Measurements from ENCODE around the gene PUDP. TPM values are rescaled to one million over a fixed set of nuclear protein-coding genes. Genes with fewer than 3 reads are reported as not detected.

Gene PUDP
- total RNA-seq, 1 experiment from 2014 or later, result 20.3 TPM

DNA sequence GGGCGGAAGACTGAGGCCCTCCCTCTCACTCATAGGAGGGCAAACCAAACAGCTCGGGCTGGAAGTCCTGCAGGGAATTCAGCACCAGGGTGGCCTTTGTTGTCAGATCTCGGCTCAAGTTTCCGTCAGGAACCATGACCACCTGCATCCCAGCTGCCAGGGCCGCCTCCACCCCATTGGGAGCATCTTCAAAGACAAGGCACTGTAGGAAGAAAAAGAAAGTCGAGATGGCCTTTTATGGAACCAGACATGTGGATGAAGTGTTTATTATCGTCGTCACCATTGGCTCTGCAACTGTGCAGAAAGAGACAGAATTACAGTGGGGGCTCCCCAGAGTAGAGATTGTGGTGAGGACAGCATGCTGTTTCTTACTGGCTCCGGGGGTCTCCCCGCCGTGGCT lies 97.7 kb downstream of the PUDP start:
- intact Hi-C loops (cut with micrococcal nuclease), result no loop called here
- BruUV-seq (replicated peaks), result no TSS peak
- no peaks in the 10 kb centered on the region for H3K9me3 ChIP-seq (ENCODE audit: control insufficient read depth in 1 of 2, insufficient read depth in 1 of 2, low read depth in 1 of 2, low read length in 2 of 2)
- ChIA-PET CTCF (no interaction called here), POLR2A (no interaction called here), RAD21 (ENCODE audit: low non-redundant PET in 1 of 2, low total read pairs in 2 of 2, uncharacterized antibody in 2 of 2, unreplicated experiment in 2 of 2) (no interaction called here)
- no peaks in the 10 kb centered on the region for H4K20me1 ChIP-seq (ENCODE audit: insufficient read depth)
- H3K4me1 ChIP-seq (ENCODE audit: control insufficient read depth in 1 of 2, insufficient read depth in 2 of 2, low read length in 2 of 2), result no peaks in the 10 kb centered on the region
- no peak overlapping the region for H2AFZ ChIP-seq (ENCODE audit: low read depth, low read length, poor library complexity, severe bottlenecking)
- DNase-seq (ENCODE audit: low read depth, low spot score) (no peak), ATAC-seq (no peak)
- no peaks in the 10 kb centered on the region for H3K27me3 ChIP-seq (ENCODE audit: insufficient read depth, low read length)
- no peak overlapping the region for H3K27ac ChIP-seq (ENCODE audit: low read depth, low read length)
- no peaks in the 10 kb centered on the region for H3K79me2 ChIP-seq (ENCODE audit: insufficient read depth, low read length)
- H3K4me3 ChIP-seq (replicated peaks in 1 of 2; ENCODE audit: low read depth in 1 of 2, low read length in 2 of 2), result no peak overlapping the region
- no peaks in the 10 kb centered on the region for H3K36me3 ChIP-seq (ENCODE audit: control insufficient read depth in 1 of 2, insufficient read depth in 2 of 2, low read length in 2 of 2)
- no peak overlapping the region for H3K4me2 ChIP-seq (ENCODE audit: low read length)
- H3K9me2 ChIP-seq (ENCODE audit: insufficient read depth), result no peaks in the 10 kb centered on the region
- TF ChIP-seq TCF7L2 (IDR thresholded peaks at IDR 0.05; ENCODE audit: borderline replicate concordance, extremely low read depth, insufficient read depth, insufficient read length) (no peak), SP1 (IDR thresholded peaks at IDR 0.05; ENCODE audit: low read depth) (no peak), EGR1 (IDR thresholded peaks at IDR 0.05; ENCODE audit: low read depth) (no peak), FOSL1 (IDR thresholded peaks at IDR 0.05; ENCODE audit: low read depth) (no peak), ATF3 (IDR thresholded peaks at IDR 0.05) (no peak), ZNF274 (IDR thresholded peaks at IDR 0.05; ENCODE audit: low read depth, low read length) (no peak), CBX3 (IDR thresholded peaks at IDR 0.05; ENCODE audit: low read depth) (no peak), REST (IDR thresholded peaks at IDR 0.05; ENCODE audit: low read depth) (no peak), ZFX (IDR thresholded peaks at IDR 0.05) (no peak), MAX (IDR thresholded peaks at IDR 0.05) (no peak), ELF1 (IDR thresholded peaks at IDR 0.05; ENCODE audit: borderline replicate concordance, low read depth) (no peak), POLR2AphosphoS5 (IDR thresholded peaks at IDR 0.05; ENCODE audit: low read depth, low read length) (no peak)
- TF ChIP-seq, protein P1, sequence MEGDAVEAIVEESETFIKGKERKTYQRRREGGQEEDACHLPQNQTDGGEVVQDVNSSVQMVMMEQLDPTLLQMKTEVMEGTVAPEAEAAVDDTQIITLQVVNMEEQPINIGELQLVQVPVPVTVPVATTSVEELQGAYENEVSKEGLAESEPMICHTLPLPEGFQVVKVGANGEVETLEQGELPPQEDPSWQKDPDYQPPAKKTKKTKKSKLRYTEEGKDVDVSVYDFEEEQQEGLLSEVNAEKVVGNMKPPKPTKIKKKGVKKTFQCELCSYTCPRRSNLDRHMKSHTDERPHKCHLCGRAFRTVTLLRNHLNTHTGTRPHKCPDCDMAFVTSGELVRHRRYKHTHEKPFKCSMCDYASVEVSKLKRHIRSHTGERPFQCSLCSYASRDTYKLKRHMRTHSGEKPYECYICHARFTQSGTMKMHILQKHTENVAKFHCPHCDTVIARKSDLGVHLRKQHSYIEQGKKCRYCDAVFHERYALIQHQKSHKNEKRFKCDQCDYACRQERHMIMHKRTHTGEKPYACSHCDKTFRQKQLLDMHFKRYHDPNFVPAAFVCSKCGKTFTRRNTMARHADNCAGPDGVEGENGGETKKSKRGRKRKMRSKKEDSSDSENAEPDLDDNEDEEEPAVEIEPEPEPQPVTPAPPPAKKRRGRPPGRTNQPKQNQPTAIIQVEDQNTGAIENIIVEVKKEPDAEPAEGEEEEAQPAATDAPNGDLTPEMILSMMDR (IDR thresholded peaks at IDR 0.05 in 2 of 3, conservative IDR thresholded peaks at IDR 0.05 in 1 of 3; ENCODE audit: borderline replicate concordance in 1 of 3, insufficient read depth in 1 of 3, low read depth in 2 of 3, low read length in 2 of 3), result no peak
- no peak overlapping the region for H3K9ac ChIP-seq (ENCODE audit: low read length)

Measured in HCT116 (cell line).